ENCODE data around the gene SHC3.

- TF ChIP-seq CTCF (conservative IDR thresholded peaks at IDR 0.05; ENCODE audit: low read depth, low read length) (no peak), CEBPB (IDR thresholded peaks at IDR 0.05; ENCODE audit: low read depth, low read length) (no peak), POLR2A (IDR thresholded peaks at IDR 0.05; ENCODE audit: low read depth, low read length) (no peak), USF2 (IDR thresholded peaks at IDR 0.05; ENCODE audit: low read depth, low read length) (no peak), MAZ (IDR thresholded peaks at IDR 0.05; ENCODE audit: borderline replicate concordance, low read depth, low read length) (no peak)
Observed at GRCh38 chr9:89029788-89030187, 148.8 kb downstream of the SHC3 start.
